ENCODE data around the gene TENM3. TPM values are rescaled to one million over a fixed set of nuclear protein-coding genes. Genes with fewer than 3 reads are reported as not detected.

Gene TENM3
- total RNA-seq, 1 donor from 2014 or later, result 2.8 TPM

- H3K27me3 ChIP-seq, result no peaks in the 10 kb centered on the region
- intact Hi-C loops (cut with DNase I), result no loop called here
- no peak overlapping the region for H3K4me3 ChIP-seq
- no peaks in the 10 kb centered on the region for H3K36me3 ChIP-seq
- H3K4me1 ChIP-seq, result no peaks in the 10 kb centered on the region
- H3K9me3 ChIP-seq, result no peaks in the 10 kb centered on the region
- no peak overlapping the region for H3K27ac ChIP-seq
- TF ChIP-seq, protein P1, sequence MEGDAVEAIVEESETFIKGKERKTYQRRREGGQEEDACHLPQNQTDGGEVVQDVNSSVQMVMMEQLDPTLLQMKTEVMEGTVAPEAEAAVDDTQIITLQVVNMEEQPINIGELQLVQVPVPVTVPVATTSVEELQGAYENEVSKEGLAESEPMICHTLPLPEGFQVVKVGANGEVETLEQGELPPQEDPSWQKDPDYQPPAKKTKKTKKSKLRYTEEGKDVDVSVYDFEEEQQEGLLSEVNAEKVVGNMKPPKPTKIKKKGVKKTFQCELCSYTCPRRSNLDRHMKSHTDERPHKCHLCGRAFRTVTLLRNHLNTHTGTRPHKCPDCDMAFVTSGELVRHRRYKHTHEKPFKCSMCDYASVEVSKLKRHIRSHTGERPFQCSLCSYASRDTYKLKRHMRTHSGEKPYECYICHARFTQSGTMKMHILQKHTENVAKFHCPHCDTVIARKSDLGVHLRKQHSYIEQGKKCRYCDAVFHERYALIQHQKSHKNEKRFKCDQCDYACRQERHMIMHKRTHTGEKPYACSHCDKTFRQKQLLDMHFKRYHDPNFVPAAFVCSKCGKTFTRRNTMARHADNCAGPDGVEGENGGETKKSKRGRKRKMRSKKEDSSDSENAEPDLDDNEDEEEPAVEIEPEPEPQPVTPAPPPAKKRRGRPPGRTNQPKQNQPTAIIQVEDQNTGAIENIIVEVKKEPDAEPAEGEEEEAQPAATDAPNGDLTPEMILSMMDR (IDR thresholded peaks at IDR 0.05), result no peak
- DNase-seq (ENCODE audit: low spot score in 2 of 2), result no peak
Measured at GRCh38 chr4:182425302-182425701, 182.1 kb downstream of the TENM3 start.

DNA sequence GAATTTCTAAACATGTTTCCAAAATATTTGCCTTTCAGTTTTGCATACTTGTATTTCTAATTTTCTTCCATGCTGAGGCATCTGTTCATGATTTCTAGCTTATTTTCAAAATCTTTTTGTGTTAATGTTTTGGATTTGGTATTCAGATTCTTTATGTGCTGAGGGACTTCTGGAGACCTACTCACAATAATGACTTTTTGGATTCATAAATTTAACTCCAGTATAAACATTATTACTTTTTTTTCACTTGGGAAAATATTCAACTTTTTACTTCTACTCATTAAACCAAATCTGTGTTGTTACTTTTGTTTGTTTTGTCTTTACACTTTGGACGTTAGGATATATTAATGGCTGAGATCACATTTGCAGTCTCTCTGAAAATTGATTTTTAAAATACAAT, 183.7 kb downstream of the TENM3 start:
- H3K27me3 ChIP-seq, result no peaks in the 10 kb centered on the region
- H3K4me1 ChIP-seq, result no peaks in the 10 kb centered on the region
- H3K4me3 ChIP-seq, result no peak overlapping the region
- intact Hi-C loops (cut with DNase I), result no loop called here
- TF ChIP-seq, protein P1 (IDR thresholded peaks at IDR 0.05), result no peak
- no peaks in the 10 kb centered on the region for H3K9me3 ChIP-seq
- no peak overlapping the region for H3K27ac ChIP-seq
- no peaks in the 10 kb centered on the region for H3K36me3 ChIP-seq
- no peak for DNase-seq (ENCODE audit: low spot score in 2 of 2)

GRCh38 chr4:182427554-182427953, 184.4 kb downstream of the TENM3 start:
- Histone ChIP-seq H3K4me3 (no peak overlapping the region), H3K27me3 (no peaks in the 10 kb centered on the region), H3K9me3 (no peaks in the 10 kb centered on the region), H3K27ac (no peak overlapping the region), H3K4me1 (no peaks in the 10 kb centered on the region), H3K36me3 (no peaks in the 10 kb centered on the region)
- intact Hi-C loops (cut with DNase I), result no loop called here
- DNase-seq (ENCODE audit: low spot score in 2 of 2), result no peak
- TF ChIP-seq, protein P1 (IDR thresholded peaks at IDR 0.05), result no peak

DNA sequence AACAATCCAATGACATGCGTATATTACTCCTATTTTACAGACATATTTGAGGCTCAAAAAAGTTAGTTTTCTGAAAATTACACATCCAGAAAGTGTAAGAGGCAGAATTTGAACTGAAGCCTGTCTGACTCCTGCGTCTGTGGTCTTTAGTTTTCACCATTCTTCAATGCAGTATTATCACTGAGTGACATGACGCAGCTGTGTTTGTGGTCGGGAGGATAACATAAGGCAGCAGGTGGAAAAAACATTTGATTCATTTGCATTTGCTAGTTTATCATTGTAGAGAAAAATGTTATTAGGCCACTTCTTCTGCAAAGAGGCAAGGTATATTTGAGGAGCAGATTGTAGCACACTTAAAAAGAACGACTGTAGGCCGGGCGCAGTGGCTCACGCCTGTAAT, 186.7 kb downstream of the TENM3 start:
- intact Hi-C loops (cut with DNase I), result no loop called here
- Histone ChIP-seq H3K36me3 (no peaks in the 10 kb centered on the region), H3K27ac (no peak overlapping the region), H3K9me3 (no peaks in the 10 kb centered on the region), H3K4me1 (no peaks in the 10 kb centered on the region), H3K4me3 (no peak overlapping the region), H3K27me3 (no peaks in the 10 kb centered on the region)
- TF ChIP-seq, protein P1 (IDR thresholded peaks at IDR 0.05), result no peak
- no peak for DNase-seq (ENCODE audit: low spot score in 2 of 2)

DNA sequence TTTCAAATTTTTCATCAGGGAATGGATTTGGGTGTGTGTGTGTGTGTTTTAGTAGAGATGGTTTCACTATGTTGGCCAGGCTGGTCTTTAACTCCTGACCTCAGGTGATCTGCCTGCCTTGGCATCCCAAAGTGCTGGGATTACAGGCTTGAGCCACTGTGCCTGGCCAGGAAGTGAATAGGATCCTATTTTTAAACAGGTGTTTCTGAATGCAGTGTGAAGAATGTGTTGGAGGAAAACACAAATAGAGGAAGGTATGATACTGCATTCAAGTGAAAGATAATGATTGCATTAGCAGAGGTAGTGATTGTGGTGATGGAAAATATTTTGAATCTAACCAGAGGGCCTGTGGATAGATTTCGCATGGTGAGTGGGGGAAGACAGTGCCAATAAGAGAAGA, 189.6 kb downstream of the TENM3 start:
- no peak overlapping the region for H3K4me3 ChIP-seq
- H3K9me3 ChIP-seq, result no peaks in the 10 kb centered on the region
- H3K4me1 ChIP-seq, result no peaks in the 10 kb centered on the region
- intact Hi-C loops (cut with DNase I), result no loop called here
- DNase-seq (ENCODE audit: low spot score in 2 of 2), result no peak
- TF ChIP-seq, protein P1 (IDR thresholded peaks at IDR 0.05), result no peak
- no peaks in the 10 kb centered on the region for H3K36me3 ChIP-seq
- H3K27me3 ChIP-seq, result no peaks in the 10 kb centered on the region
- no peak overlapping the region for H3K27ac ChIP-seq

GRCh38 chr4:182434720-182435119, 191.5 kb downstream of the TENM3 start:
- H3K27ac ChIP-seq, result no peak overlapping the region
- no peak for DNase-seq (ENCODE audit: low spot score in 2 of 2)
- H3K4me3 ChIP-seq, result no peak overlapping the region
- no peaks in the 10 kb centered on the region for H3K4me1 ChIP-seq
- TF ChIP-seq, protein P1 (IDR thresholded peaks at IDR 0.05), result no peak
- H3K27me3 ChIP-seq, result no peaks in the 10 kb centered on the region
- no peaks in the 10 kb centered on the region for H3K9me3 ChIP-seq
- intact Hi-C loops (cut with DNase I), result no loop called here
- H3K36me3 ChIP-seq, result no peaks in the 10 kb centered on the region

All from ascending aorta (tissue), 2 donors.